KOPT-K1 (cell line): Measurements from ENCODE around the gene ADAT1.
A peak's percentile ranks its signal among the peaks of the same experiment; 100 is the strongest.
"Not testable (repeated sequence)": the region's sequence is repeated elsewhere in the genome, so short reads cannot be mapped to it uniquely, and the experiment has no call there.

ENCODE experiments used
- H3K27ac ChIP-seq: fragments of 200-600 bp; sonication (generic); 2 replicates; pipeline ENCODE4 v1.5.1; 2016; ENCODE audit warnings: antibody characterized with exemption, mild to moderate bottlenecking, low read depth, low read length; ENCODE audit not compliant: poor library complexity, severe bottlenecking
- H3K36me3 ChIP-seq: fragments of 200-600 bp; sonication (generic); 2 replicates; pipeline ENCODE4 v1.5.1; 2017; ENCODE audit warnings: antibody characterized with exemption, mild to moderate bottlenecking, low read length, moderate library complexity; ENCODE audit not compliant: insufficient read depth
- H3K9me3 ChIP-seq: fragments of 200-600 bp; sonication (generic); 2 replicates; pipeline ENCODE4 v1.5.1; 2017; ENCODE audit warnings: antibody characterized with exemption, low read length, mild to moderate bottlenecking; ENCODE audit not compliant: insufficient read depth, poor library complexity, severe bottlenecking

ADAT1 gene

GRCh38 chr16:75593825-75594820, 29.0 kb downstream of the ADAT1 start:
- peak overlapping the region; percentile 20 for H3K27ac ChIP-seq
- H3K36me3 ChIP-seq: peaks cover 40% of the 10 kb centered on the region
- no peaks in the 10 kb centered on the region for H3K9me3 ChIP-seq

- Histone ChIP-seq H3K27ac (no peak overlapping the region), H3K36me3 (peaks cover 43% of the 10 kb centered on the region), H3K9me3 (no peaks in the 10 kb centered on the region)
Observed at GRCh38 chr16:75593308-75593707, 29.8 kb downstream of the ADAT1 start.

DNA sequence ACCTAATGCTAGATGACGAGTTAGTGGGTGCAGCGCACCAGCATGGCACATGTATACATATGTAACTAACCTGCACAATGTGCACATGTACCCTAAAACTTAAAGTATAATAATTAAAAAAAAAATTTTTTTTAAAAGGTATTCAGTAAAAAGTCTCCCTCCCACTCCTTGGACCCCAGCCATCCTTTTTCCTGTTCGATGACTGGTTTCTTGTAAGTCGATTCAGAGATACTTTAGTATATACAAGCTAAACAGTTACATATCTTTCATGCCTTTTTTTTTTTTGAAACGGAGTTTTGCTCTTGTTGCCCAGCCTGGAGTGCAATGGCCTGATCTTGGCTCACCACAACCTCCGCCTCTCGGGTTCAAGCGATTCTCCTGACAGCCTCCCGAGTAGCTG, 31.2 kb downstream of the ADAT1 start:
- not testable (repeated sequence) for H3K9me3 ChIP-seq, H3K27ac ChIP-seq
- H3K36me3 ChIP-seq: peaks cover 31% of the 10 kb centered on the region

DNA sequence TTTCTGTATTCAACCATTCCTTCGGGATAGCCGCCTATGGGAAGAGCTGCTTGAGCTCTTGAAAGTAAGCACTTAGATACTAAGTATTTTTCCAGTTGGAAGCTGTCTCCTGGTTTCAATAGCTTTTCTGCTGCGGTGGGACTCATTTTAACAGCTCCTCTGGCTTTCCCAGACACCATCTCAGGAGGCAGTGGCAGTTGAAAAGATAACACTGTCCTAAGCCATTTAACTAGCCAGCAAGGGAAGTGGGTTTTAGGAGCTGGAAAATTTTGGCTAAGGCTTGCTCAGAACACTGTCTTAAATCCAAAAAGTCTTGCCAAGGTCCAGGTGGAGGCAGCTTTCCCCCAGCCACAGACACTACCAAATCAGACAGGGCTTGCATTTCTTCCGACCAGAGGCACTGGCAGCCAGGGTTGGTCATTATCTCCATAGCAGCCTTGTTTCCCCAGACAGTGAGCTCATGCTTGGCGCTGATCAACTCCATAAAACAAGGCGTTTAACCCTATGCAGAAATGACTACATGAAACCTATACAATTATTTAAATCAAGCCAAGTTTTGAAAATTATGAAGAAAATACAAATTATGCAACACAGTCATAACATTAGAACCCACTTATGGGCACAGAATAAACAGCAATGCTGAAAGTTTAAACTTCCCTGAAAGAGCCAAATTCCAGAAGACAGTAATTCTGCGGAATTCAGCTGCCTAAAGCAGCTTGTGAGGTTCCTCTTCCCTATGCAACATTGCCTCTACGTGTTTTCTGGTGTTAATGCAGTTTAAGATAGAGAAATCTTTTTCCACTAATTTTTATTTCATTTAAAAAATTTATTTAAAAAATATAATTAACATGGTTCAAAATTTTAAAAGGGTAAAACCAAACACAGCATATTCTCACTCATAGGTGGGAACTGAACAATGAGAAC, 31.9 kb downstream of the ADAT1 start:
- H3K27ac ChIP-seq: no peak overlapping the region
- H3K9me3 ChIP-seq: no peaks in the 10 kb centered on the region
- H3K36me3 ChIP-seq: peaks cover 28% of the 10 kb centered on the region; the same call in 1 of the 2 replicates

- peaks cover 21% of the 10 kb centered on the region; the same call in 1 of the 2 replicates for H3K36me3 ChIP-seq
- H3K9me3 ChIP-seq: no peaks in the 10 kb centered on the region
- no peak overlapping the region for H3K27ac ChIP-seq
Observed at GRCh38 chr16:75589306-75589705, 33.8 kb downstream of the ADAT1 start.

DNA sequence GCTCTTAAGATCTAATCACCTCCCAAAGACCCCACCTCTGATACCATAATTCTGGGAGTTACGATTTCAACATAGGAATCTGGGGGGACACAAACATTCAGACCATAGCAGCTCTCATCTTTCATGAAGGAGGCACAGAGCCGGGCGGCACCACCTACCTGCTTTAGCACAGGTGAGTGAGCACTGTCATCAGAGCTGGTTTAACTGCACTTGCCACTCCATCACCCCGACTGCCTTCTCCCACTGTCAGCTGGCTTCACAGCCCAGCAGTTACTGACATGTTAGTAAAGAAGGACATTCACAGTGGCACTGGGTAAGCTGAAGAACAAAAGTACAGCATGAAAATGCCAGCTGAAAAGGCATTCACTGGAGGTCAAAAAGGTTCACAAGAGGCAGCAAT, 34.4 kb downstream of the ADAT1 start:
- Histone ChIP-seq H3K9me3 (no peaks in the 10 kb centered on the region), H3K27ac (no peak overlapping the region), H3K36me3 (peaks cover 16% of the 10 kb centered on the region; the same call in 1 of the 2 replicates)

- H3K36me3 ChIP-seq: peaks cover 25% of the 10 kb centered on the region
- H3K9me3 ChIP-seq: no peaks in the 10 kb centered on the region
- H3K27ac ChIP-seq: no peak overlapping the region
Observed at GRCh38 chr16:75584108-75584507, 39.0 kb downstream of the ADAT1 start.

GRCh38 chr16:75579281-75579834, 43.7 kb downstream of the ADAT1 start:
- Histone ChIP-seq H3K36me3 (peaks cover 56% of the 10 kb centered on the region), H3K27ac (no peak overlapping the region), H3K9me3 (no peaks in the 10 kb centered on the region)

- Histone ChIP-seq H3K27ac (no peak overlapping the region), H3K36me3 (peaks cover 62% of the 10 kb centered on the region), H3K9me3 (no peaks in the 10 kb centered on the region)
Observed at GRCh38 chr16:75578725-75579124, 44.4 kb downstream of the ADAT1 start.

- Histone ChIP-seq H3K9me3 (no peaks in the 10 kb centered on the region), H3K27ac (no peak overlapping the region), H3K36me3 (peaks cover 67% of the 10 kb centered on the region)
Observed at GRCh38 chr16:75578212-75578611, 44.9 kb downstream of the ADAT1 start.

GRCh38 chr16:75576384-75576811, 46.7 kb downstream of the ADAT1 start:
- Histone ChIP-seq H3K36me3 (peaks cover 84% of the 10 kb centered on the region), H3K9me3 (no peaks in the 10 kb centered on the region), H3K27ac (no peak overlapping the region)

- H3K9me3 ChIP-seq: no peaks in the 10 kb centered on the region
- peaks cover 88% of the 10 kb centered on the region for H3K36me3 ChIP-seq
Observed at GRCh38 chr16:75575958-75576357, 47.1 kb downstream of the ADAT1 start.

DNA sequence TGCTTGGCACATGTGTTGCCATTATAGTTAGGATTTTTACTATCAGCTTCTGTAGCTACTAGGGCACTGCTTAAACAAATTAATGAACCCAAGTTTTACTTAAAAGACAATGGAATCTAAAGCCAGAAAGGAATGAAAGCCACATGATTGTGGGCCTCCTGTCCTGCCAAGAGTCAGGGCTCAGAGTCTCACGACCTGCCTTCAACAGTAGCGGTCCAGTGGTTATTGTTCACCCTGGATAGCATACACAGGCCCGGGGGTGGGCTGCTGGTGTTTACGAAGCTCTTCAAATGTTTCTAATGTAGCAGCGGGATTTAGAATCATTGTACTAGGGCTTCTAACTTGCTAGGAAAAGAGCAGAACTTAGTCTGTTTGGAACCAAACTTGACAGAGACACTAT, 49.1 kb downstream of the ADAT1 start:
- Histone ChIP-seq H3K36me3 (peaks cover 92% of the 10 kb centered on the region), H3K27ac (no peak overlapping the region), H3K9me3 (no peaks in the 10 kb centered on the region)

More at GRCh38 chr16:75575958-75576357, 47.1 kb downstream of the ADAT1 start:
- H3K27ac ChIP-seq: no peak overlapping the region

- peaks cover 92% of the 10 kb centered on the region for H3K36me3 ChIP-seq
- no peak overlapping the region for H3K27ac ChIP-seq
- H3K9me3 ChIP-seq: no peaks in the 10 kb centered on the region
Observed at GRCh38 chr16:75572864-75573542, 50.1 kb downstream of the ADAT1 start.
